ENCODE measurements around the gene IRF3.

GRCh38 chr19:49641688-49642491 lies 23.8 kb downstream of the IRF3 start, which contains the start of gene SCAF1:
- TF ChIP-seq CTCF (IDR thresholded peaks at IDR 0.05) (no peak), POLR2A (IDR thresholded peaks at IDR 0.05) (peak; percentile 95), POLR2AphosphoS5 (IDR thresholded peaks at IDR 0.05) (peak; percentile 96 to 99 (median 99)), EP300 (IDR thresholded peaks at IDR 0.05; ENCODE audit: low read depth) (peak; percentile 79)

Data from transverse colon (tissue), 4 donors.